Measurements from ENCODE around the gene MUC13.

The MUC13 gene

GRCh38 chr3:124878561-124879336, 55.8 kb downstream of the MUC13 start:
- DNase-seq = peak in 3 of 56 donors; percentile 9 to 28 (median 13)

GRCh38 chr3:124877674-124878073, 56.9 kb downstream of the MUC13 start:
- no peak for DNase-seq

GRCh38 chr3:124876401-124876878, 58.1 kb downstream of the MUC13 start:
- peak in 9 of 56 donors; percentile 8 to 39 (median 23) for DNase-seq

GRCh38 chr3:124873226-124873625, 61.3 kb downstream of the MUC13 start:
- DNase-seq = no peak

GRCh38 chr3:124867511-124867910, 67.0 kb downstream of the MUC13 start:
- no peak for DNase-seq

- no peak for DNase-seq
Observed at GRCh38 chr3:124862006-124862405, 72.5 kb downstream of the MUC13 start.

- no peak for DNase-seq
Observed at GRCh38 chr3:124861041-124861440, 73.5 kb downstream of the MUC13 start.

GRCh38 chr3:124860599-124860998, 74.0 kb downstream of the MUC13 start:
- DNase-seq = peak in 2 of 56 donors; percentile 16 to 21

- no peak for DNase-seq
Observed at GRCh38 chr3:124859025-124859424, 75.5 kb downstream of the MUC13 start.

GRCh38 chr3:124858275-124858674, 76.3 kb downstream of the MUC13 start:
- DNase-seq = no peak

GRCh38 chr3:124856677-124857076, 77.9 kb downstream of the MUC13 start:
- no peak for DNase-seq

Data from amygdala (tissue), 56 donors.